Measurements from ENCODE around the gene HKDC1.
A peak's percentile ranks its signal among the peaks of the same experiment; 100 is the strongest.
"Not testable (repeated sequence)": the region's sequence is repeated elsewhere in the genome, so short reads cannot be mapped to it uniquely, and the experiment has no call there.

The HKDC1 gene

GRCh38 chr10:69272624-69273023, 52.5 kb downstream of the HKDC1 start:
- Histone ChIP-seq H3K9me3 (replicated peaks in 1 of 11) (no peaks in the 10 kb centered on the region; a peak in 1 of 22 replicates), H3K27ac (no peak overlapping the region), H3K9ac (no peak overlapping the region), H3K36me3 (no peaks in the 10 kb centered on the region), H4K20me1 (no peaks in the 10 kb centered on the region), H3K27me3 (no peaks in the 10 kb centered on the region), H3K4me3 (no peak overlapping the region), H3K4me2 (no peak overlapping the region), H3K4me1 (peaks cover 0 to 11% (median 8%) of the 10 kb centered on the region in 10 experiments; a peak in 13 of 20 replicates)
- no peak for TF ChIP-seq Cebpa-rat (IDR thresholded peaks at IDR 0.05)

GRCh38 chr10:69275444-69275843, 55.3 kb downstream of the HKDC1 start:
- no peak overlapping the region for H3K9ac ChIP-seq
- no peak overlapping the region for H3K27ac ChIP-seq
- H3K4me1 ChIP-seq, result peaks cover 10 to 32% (median 23%) of the 10 kb centered on the region in 10 experiments
- no peak overlapping the region for H3K4me3 ChIP-seq
- H3K27me3 ChIP-seq, result no peaks in the 10 kb centered on the region
- H3K36me3 ChIP-seq, result no peaks in the 10 kb centered on the region
- H3K4me2 ChIP-seq, result no peak overlapping the region
- H3K9me3 ChIP-seq (replicated peaks in 1 of 11), result no peaks in the 10 kb centered on the region; a peak in 1 of 22 replicates
- no peak for TF ChIP-seq Cebpa-rat (IDR thresholded peaks at IDR 0.05)
- H4K20me1 ChIP-seq, result no peaks in the 10 kb centered on the region

- H3K27ac ChIP-seq, result no peak overlapping the region
- peaks cover 7 to 36% (median 17%) of the 10 kb centered on the region in 10 experiments; a peak in 17 of 20 replicates for H3K4me1 ChIP-seq
- H3K9me3 ChIP-seq (replicated peaks in 1 of 11), result peaks cover 0 to 1% (median 0%) of the 10 kb centered on the region in 11 experiments; a peak in 2 of 22 replicates
- H3K4me2 ChIP-seq, result no peak overlapping the region
- no peaks in the 10 kb centered on the region for H3K27me3 ChIP-seq
- H3K4me3 ChIP-seq, result no peak overlapping the region
- H3K9ac ChIP-seq, result no peak overlapping the region
- no peaks in the 10 kb centered on the region for H3K36me3 ChIP-seq
- no peak for TF ChIP-seq Cebpa-rat (IDR thresholded peaks at IDR 0.05)
- H4K20me1 ChIP-seq, result no peaks in the 10 kb centered on the region
Measured at GRCh38 chr10:69276503-69276902, 56.4 kb downstream of the HKDC1 start.

- Histone ChIP-seq H4K20me1 (no peaks in the 10 kb centered on the region), H3K9ac (no peak within 1 kb of the TSS), H3K27ac (peak within 1 kb of the TSS in 5 of 11 experiments; percentile 8 to 54 (median 43); a peak in 8 of 22 replicates), H3K4me3 (no peak within 1 kb of the TSS), H3K36me3 (no peaks in the 10 kb centered on the region), H3K27me3 (no peaks in the 10 kb centered on the region), H3K4me1 (peaks cover 6 to 36% (median 15%) of the 10 kb centered on the region in 10 experiments; a peak in 16 of 20 replicates), H3K9me3 (replicated peaks in 1 of 11) (peaks cover 0 to 5% (median 0%) of the 10 kb centered on the region in 11 experiments; a peak in 1 of 22 replicates), H3K4me2 (peak within 1 kb of the TSS; percentile 0 to 69 (median 32); a peak in 16 of 22 replicates)
- TF ChIP-seq Cebpa-rat (IDR thresholded peaks at IDR 0.05), result no peak
Measured at GRCh38 chr10:69278446-69278963, 58.4 kb downstream of the HKDC1 start, which contains the start of gene HK1. Gene HK1, plus strand, starts transcription at chr10:69278496.

- Histone ChIP-seq H3K9ac (no peak overlapping the region), H3K4me3 (no peak overlapping the region), H3K27me3 (no peaks in the 10 kb centered on the region), H4K20me1 (no peaks in the 10 kb centered on the region), H3K9me3 (replicated peaks in 1 of 11) (peaks cover 0 to 5% (median 0%) of the 10 kb centered on the region in 11 experiments; a peak in 1 of 22 replicates), H3K4me2 (peak overlapping the region; percentile 0 to 69 (median 32); a peak in 16 of 22 replicates), H3K27ac (peak overlapping the region in 5 of 11 experiments; percentile 8 to 54 (median 43); a peak in 8 of 22 replicates), H3K4me1 (peaks cover 6 to 36% (median 15%) of the 10 kb centered on the region in 10 experiments; a peak in 16 of 20 replicates), H3K36me3 (no peaks in the 10 kb centered on the region)
- TF ChIP-seq Cebpa-rat (IDR thresholded peaks at IDR 0.05), result no peak
Measured at GRCh38 chr10:69279110-69279509, 59.0 kb downstream of the HKDC1 start.

- Histone ChIP-seq H3K27me3 (no peaks in the 10 kb centered on the region), H3K4me3 (no peak overlapping the region), H3K27ac (no peak overlapping the region), H3K4me2 (no peak overlapping the region), H3K36me3 (no peaks in the 10 kb centered on the region), H3K9me3 (replicated peaks in 1 of 11) (peaks cover 0 to 5% (median 0%) of the 10 kb centered on the region in 11 experiments; a peak in 1 of 22 replicates), H3K4me1 (peaks cover 6 to 36% (median 15%) of the 10 kb centered on the region in 10 experiments; a peak in 16 of 20 replicates), H4K20me1 (no peaks in the 10 kb centered on the region), H3K9ac (no peak overlapping the region)
- TF ChIP-seq Cebpa-rat (IDR thresholded peaks at IDR 0.05), result no peak
Measured at GRCh38 chr10:69281507-69282413, 61.6 kb downstream of the HKDC1 start.

- H3K4me2 ChIP-seq; H4K20me1 ChIP-seq; H3K9me3 ChIP-seq (replicated peaks in 1 of 11); H3K36me3 ChIP-seq; H3K4me3 ChIP-seq; H3K27ac ChIP-seq; H3K27me3 ChIP-seq; H3K9ac ChIP-seq: not testable (repeated sequence)
- H3K4me1 ChIP-seq, result peaks cover 0 to 15% (median under 1%) of the 10 kb centered on the region in 10 experiments; a peak in 11 of 20 replicates
Measured at GRCh38 chr10:69284402-69284801, 64.3 kb downstream of the HKDC1 start.

GRCh38 chr10:69285699-69286098, 65.6 kb downstream of the HKDC1 start:
- H4K20me1 ChIP-seq, result no peaks in the 10 kb centered on the region
- no peaks in the 10 kb centered on the region for H3K27me3 ChIP-seq
- no peak overlapping the region for H3K9ac ChIP-seq
- no peak overlapping the region for H3K27ac ChIP-seq
- H3K9me3 ChIP-seq (replicated peaks in 1 of 11), result peaks cover 0 to 5% (median 0%) of the 10 kb centered on the region in 11 experiments; a peak in 1 of 22 replicates
- no peaks in the 10 kb centered on the region for H3K36me3 ChIP-seq
- H3K4me2 ChIP-seq, result no peak overlapping the region
- H3K4me1 ChIP-seq, result peaks cover 0 to 5% (median 0%) of the 10 kb centered on the region in 10 experiments; a peak in 1 of 20 replicates
- no peak for TF ChIP-seq Cebpa-rat (IDR thresholded peaks at IDR 0.05)
- H3K4me3 ChIP-seq, result no peak overlapping the region

- Histone ChIP-seq H3K4me2 (no peak overlapping the region; a peak in 1 of 22 replicates), H3K36me3 (no peaks in the 10 kb centered on the region), H3K4me1 (no peaks in the 10 kb centered on the region), H3K9ac (no peak overlapping the region), H3K27me3 (no peaks in the 10 kb centered on the region), H3K27ac (no peak overlapping the region), H3K9me3 (replicated peaks in 1 of 11) (no peaks in the 10 kb centered on the region), H4K20me1 (no peaks in the 10 kb centered on the region), H3K4me3 (no peak overlapping the region)
- TF ChIP-seq Cebpa-rat (IDR thresholded peaks at IDR 0.05), result no peak
Measured at GRCh38 chr10:69287181-69287580, 67.0 kb downstream of the HKDC1 start.
